ENCODE results near the gene RBM47.

DNA sequence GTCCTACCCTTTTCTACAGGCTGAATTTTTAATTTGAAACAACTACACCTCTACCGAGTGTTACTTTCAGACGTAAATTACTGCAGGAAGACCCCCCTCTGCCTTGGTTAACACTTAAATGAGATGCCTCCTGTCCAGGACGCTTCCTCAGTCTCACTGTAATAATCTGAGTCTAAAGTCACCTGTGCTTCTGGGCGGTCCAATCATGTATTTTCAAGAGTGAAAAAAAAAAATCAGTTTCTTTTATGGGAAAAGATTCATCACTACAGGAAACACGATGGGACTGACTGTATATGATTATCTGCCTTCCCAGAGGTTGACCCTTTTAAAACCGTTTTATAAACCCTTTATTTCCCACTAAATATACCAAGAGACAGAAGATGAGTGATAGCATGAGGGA, 776 bp downstream of the RBM47 start:
- TF ChIP-seq POLR2A (IDR thresholded peaks at IDR 0.05; ENCODE audit: low read length) (no peak), GATA1 (IDR thresholded peaks at IDR 0.05; ENCODE audit: low read depth, low read length) (no peak)
